Rectal smooth muscle tissue (tissue), 1 donor: Measurements from ENCODE around the gene IL19.

Source experiments
- H3K27ac ChIP-seq: one replicate; pipeline ENCODE4 v1.7.0; 2013; ENCODE audit warnings: low read depth, low read length, inconsistent platforms
- H3K27me3 ChIP-seq: one replicate; pipeline ENCODE4 v1.7.0; 2013; ENCODE audit warnings: low read length; ENCODE audit not compliant: control insufficient read depth, insufficient read depth
- H3K36me3 ChIP-seq: one replicate; pipeline ENCODE4 v1.7.0; 2013; ENCODE audit warnings: low read length; ENCODE audit not compliant: control insufficient read depth, insufficient read depth
- H3K4me1 ChIP-seq: one replicate; pipeline ENCODE4 v1.7.0; 2013; ENCODE audit warnings: low read length; ENCODE audit not compliant: control insufficient read depth, insufficient read depth
- H3K4me3 ChIP-seq: one replicate; pipeline ENCODE4 v1.7.0; 2013; ENCODE audit warnings: low read length
- H3K9ac ChIP-seq: one replicate; pipeline ENCODE4 v1.7.0; 2013; ENCODE audit warnings: low read length

IL19 gene

DNA sequence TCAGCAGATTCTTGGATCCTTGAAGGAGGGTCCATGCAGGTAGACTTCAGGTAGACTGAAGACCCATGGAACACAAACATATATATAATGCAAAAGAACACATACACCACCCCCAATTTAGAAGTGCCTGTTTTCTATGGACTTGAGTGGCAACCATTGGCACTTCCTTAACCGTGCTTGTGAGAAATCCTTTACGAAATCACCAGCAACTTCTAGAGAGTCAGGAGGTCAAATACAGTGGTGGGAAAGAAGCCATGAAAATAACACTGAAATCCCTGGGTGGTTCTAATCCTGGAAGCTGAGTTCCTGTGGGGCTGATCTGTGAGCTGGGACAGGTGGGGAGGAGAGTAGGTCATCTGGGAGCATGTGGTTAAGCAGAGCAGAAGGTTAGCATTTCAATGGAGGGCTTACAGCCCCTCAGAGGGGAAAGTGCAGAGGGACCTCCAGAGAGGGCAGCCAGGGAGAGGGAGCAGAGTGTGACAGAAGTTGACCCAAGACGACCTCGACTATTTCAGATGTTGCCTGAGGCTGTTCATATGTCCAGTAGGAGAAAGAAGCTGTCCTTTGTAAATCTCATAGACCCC is 14.7 kb downstream of the IL19 start:
- H3K36me3 ChIP-seq: no peaks in the 10 kb centered on the region
- no peak overlapping the region for H3K4me3 ChIP-seq
- H3K27ac ChIP-seq: no peak overlapping the region
- H3K4me1 ChIP-seq: no peaks in the 10 kb centered on the region
- no peak overlapping the region for H3K9ac ChIP-seq
- H3K27me3 ChIP-seq: no peaks in the 10 kb centered on the region

DNA sequence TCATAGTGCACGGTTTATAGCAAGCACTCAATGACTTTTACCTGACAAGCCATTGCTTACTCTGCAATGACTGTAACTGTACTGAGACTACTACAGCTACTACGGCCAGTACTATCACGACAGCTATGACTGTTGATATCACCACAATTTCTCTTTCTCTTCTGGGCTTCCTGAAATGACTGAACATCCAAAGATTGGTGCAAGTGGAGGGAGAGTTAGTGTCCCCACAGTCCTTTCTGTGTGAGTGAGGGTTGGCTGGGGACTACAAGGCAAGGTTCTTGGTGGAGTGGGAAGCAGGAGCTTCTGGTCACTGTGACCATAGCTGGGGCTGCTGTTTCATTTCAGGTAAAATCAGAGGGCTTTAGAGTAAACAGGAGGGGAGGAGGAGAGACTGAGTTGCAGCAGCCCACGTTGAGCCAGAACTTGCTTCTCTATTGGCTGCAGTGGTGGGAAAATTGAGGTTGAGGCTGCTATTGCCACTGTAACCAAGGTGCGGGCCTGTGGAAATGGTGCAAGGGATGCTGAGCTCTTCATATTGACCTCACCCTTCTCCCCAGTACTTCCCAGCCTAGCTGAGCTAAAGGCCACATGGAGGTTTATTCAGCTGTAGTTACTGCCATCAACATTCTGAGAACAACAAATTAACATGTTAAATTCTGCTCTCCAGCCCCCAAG is 15.8 kb downstream of the IL19 start:
- no peaks in the 10 kb centered on the region for H3K36me3 ChIP-seq
- H3K27me3 ChIP-seq: no peaks in the 10 kb centered on the region
- H3K9ac ChIP-seq: no peak overlapping the region
- no peak overlapping the region for H3K27ac ChIP-seq
- H3K4me3 ChIP-seq: no peak overlapping the region
- H3K4me1 ChIP-seq: no peaks in the 10 kb centered on the region

DNA sequence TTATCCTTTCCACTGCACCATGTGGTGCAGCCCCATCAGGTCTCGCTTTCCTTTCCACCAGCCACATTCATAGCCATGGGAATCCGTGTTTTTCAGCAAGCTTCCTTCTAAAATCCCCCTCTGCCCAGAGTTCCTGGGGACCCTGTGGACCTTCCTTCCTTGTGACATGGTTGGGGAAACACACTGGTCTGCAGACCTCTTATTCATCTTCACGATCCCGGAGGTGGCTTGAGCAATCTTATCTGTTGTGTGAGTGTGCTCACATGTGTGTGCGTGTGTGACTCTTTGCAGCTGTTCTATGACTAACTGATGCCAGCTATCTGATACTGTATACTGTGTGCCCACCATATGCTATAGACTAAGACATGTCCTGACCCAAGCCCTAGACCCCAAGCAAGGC is 17.3 kb downstream of the IL19 start:
- H3K4me1 ChIP-seq: no peaks in the 10 kb centered on the region

DNA sequence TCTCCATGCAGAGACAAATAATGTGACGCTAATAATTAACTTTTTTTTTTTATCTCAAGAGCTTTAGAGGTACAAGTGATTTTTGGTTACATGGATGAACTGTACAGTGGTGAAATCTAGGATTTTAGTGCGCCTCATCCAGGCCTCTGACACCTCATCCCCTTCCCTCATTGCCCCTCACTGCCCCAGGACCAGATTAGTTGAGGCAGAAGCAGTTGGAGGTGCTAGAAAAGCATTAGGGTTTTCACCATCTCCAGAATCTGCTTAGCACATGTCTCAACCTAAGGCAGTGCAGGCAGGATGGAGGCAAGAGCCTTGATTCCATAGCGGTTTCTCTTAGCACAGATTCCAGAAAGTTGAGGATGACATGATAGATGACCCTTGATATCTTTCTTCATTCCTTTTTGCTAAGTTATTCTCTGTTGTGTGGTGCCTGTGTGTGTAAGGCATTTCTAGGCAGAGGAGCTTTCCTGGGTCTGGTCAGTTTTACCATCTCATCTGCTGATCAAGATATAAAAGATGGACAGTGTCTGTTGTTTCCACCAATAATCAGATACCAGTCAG is 18.0 kb downstream of the IL19 start:
- no peaks in the 10 kb centered on the region for H3K36me3 ChIP-seq
- no peaks in the 10 kb centered on the region for H3K4me1 ChIP-seq
- no peak overlapping the region for H3K27ac ChIP-seq
- H3K4me3 ChIP-seq: no peak overlapping the region
- H3K9ac ChIP-seq: no peak overlapping the region
- no peaks in the 10 kb centered on the region for H3K27me3 ChIP-seq

More for the DNA sequence above, 17.3 kb downstream of the IL19 start:
- Histone ChIP-seq H3K27ac (no peak overlapping the region), H3K27me3 (no peaks in the 10 kb centered on the region), H3K4me3 (no peak overlapping the region), H3K36me3 (no peaks in the 10 kb centered on the region), H3K9ac (no peak overlapping the region)

DNA sequence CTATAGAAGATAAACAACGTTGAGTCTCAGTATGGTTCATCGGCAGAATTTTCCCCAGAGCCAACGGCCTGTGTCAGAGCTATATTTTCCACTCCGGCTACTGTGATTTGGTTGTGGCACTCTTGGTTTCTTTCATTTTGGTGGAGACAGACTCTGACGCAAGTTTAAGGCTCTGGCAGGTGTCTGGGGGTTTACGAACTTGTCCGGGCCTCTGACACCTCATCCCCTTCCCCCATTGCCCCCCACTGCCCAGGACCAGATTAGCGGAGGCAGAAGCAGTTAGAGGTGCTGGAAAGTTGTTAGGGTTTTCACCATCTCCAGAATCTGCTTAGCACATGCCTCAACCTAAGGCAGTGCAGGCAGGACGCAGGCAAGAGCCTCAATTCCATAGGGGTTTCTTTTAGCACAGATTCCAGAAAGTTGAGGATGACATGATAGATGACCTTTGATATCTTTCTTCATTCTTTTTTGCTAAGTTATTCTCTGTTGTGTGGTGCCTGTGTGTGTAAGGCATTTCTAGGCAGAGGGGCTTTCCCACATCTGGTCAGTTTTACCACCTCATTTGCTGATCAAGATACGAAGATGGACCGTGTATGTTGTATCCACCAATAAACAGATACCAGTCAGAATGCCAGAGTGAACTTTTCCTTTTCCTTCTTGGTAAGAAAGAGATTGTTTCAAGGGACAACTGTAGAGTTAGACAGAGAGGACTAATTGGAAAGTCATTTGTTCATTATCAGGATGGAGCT is 20.1 kb downstream of the IL19 start:
- Histone ChIP-seq H3K27ac (no peak overlapping the region), H3K27me3 (no peaks in the 10 kb centered on the region), H3K4me3 (no peak overlapping the region), H3K36me3 (no peaks in the 10 kb centered on the region), H3K4me1 (no peaks in the 10 kb centered on the region), H3K9ac (no peak overlapping the region)

DNA sequence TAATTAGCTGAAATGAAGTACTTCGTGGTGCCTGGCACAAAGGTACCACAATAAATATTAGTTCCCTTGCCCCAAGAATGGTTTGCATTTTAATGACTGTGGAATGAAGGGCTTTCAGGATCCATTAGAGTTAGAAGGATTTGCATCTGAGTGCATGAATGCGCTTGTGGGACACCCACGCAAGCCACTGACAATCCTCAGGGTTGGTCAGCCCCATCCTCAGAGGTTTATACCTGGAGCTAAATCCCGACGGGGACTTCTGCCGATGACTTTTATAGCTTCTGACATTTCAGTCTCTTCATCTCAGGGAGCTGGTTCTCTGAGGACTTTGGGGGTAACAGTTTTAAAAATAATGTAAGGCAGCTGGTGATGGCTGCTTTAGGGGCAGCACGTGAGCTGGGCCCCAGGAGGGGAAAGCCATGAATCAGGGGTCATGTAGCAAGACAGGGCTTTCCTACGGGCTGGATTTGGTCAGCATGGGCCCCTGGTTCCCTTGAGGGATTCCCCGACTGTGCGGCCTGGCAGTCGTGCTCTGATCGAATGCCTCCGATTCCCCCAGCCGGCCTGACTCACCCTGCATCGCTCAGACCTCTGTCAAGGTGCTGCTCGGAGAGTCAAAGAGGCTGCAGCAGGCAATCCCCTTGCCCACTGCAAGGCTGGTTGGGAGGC is 22.5 kb downstream of the IL19 start:
- Histone ChIP-seq H3K27ac (no peak overlapping the region), H3K4me3 (no peak overlapping the region), H3K27me3 (no peaks in the 10 kb centered on the region), H3K9ac (no peak overlapping the region), H3K4me1 (no peaks in the 10 kb centered on the region), H3K36me3 (no peaks in the 10 kb centered on the region)

DNA sequence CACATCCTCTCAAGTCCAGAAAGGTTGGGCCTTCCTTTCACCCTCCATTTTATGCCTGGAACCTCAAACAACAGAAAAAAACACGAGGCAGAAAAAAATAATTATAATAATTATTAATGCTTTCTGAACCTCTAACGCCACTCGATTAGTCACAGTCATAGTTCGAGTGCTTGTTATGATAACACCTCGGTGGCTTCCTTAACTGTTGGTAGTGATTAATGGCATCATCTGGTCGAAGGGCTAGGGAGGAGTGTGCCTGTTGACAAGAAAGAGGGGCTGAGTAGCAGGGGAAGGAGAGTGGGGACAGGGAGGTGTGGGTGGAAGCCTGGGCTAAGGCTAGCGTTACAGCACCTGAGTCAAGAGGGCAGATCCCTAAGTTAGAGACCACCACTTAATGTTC is 23.0 kb downstream of the IL19 start:
- H3K36me3 ChIP-seq: no peaks in the 10 kb centered on the region
- no peak overlapping the region for H3K27ac ChIP-seq
- H3K9ac ChIP-seq: no peak overlapping the region
- no peak overlapping the region for H3K4me3 ChIP-seq
- H3K4me1 ChIP-seq: no peaks in the 10 kb centered on the region
- H3K27me3 ChIP-seq: no peaks in the 10 kb centered on the region

DNA sequence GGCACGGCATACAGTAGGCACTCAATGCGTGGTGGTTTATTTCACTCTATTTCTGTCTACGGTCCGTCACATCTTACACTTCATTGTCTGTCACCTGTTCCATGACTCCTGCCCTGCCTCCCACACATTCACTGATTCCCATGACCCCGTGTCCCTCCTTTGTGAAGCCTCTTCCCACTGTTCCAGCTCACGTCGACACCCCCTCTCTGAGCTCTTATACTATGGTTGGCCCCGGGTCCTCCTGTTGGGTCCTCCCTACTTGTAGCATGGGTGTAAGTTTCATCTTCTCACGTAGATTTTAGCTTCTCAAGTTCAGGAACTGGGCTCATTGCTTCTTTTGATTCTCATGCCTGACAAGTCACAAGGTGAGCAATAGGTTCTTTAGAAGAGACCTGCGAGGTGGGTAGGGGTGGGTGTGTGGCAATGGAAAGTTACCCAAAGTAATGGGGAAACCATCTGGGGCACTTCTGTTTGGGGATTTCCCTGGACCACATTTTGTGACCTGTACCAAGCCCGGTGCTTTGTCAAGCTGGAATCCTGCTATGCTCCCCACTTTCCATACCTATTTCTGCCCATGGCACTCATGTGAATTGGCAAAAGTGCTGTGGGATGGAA is 23.8 kb downstream of the IL19 start:
- Histone ChIP-seq H3K4me1 (no peaks in the 10 kb centered on the region), H3K4me3 (no peak overlapping the region), H3K27me3 (no peaks in the 10 kb centered on the region), H3K36me3 (no peaks in the 10 kb centered on the region), H3K9ac (no peak overlapping the region), H3K27ac (no peak overlapping the region)

DNA sequence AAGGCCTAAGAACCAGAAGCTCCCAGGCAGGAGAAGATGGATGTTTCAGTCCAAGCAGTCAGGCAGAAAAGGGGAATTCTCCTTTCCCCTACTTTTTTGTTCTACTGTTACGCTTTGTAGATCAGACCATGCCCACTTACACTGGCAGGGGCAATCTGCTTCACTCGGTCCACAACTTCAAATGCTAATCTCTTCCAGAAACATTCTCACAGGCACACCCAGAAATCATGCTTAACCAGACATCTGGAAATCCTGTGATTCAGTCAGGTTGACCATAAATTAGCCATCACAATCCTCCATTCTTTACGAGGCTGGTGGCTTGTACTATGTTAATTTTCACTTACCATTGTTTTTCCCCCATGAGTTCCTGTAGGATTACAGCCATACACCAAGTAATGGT is 25.5 kb downstream of the IL19 start:
- Histone ChIP-seq H3K36me3 (no peaks in the 10 kb centered on the region), H3K4me3 (no peak overlapping the region), H3K9ac (no peak overlapping the region), H3K27ac (no peak overlapping the region), H3K27me3 (no peaks in the 10 kb centered on the region), H3K4me1 (no peaks in the 10 kb centered on the region)

DNA sequence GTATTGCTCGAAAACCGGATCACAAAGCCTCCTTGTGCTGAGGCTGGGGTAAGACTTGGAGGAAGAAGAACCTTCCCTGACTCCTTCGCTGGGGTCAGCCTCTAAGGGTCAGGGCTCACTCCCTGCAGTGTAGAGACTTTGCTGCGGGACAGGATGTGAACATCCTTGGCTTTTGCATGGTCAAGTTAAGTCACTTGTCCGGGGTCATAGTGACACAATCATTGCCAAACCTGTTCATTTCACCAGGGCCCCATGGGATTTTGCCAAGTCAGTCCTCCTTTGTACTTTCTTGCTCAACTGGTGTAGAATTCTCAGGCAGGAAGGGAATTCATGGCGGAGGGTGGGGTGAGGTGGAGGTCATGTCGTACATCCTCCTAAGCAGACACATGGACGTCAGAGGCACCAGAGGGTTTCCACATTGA is 26.4 kb downstream of the IL19 start:
- H3K27me3 ChIP-seq: no peaks in the 10 kb centered on the region
- no peak overlapping the region for H3K27ac ChIP-seq
- H3K4me3 ChIP-seq: no peak overlapping the region
- H3K36me3 ChIP-seq: no peaks in the 10 kb centered on the region
- H3K4me1 ChIP-seq: no peaks in the 10 kb centered on the region
- H3K9ac ChIP-seq: no peak overlapping the region

DNA sequence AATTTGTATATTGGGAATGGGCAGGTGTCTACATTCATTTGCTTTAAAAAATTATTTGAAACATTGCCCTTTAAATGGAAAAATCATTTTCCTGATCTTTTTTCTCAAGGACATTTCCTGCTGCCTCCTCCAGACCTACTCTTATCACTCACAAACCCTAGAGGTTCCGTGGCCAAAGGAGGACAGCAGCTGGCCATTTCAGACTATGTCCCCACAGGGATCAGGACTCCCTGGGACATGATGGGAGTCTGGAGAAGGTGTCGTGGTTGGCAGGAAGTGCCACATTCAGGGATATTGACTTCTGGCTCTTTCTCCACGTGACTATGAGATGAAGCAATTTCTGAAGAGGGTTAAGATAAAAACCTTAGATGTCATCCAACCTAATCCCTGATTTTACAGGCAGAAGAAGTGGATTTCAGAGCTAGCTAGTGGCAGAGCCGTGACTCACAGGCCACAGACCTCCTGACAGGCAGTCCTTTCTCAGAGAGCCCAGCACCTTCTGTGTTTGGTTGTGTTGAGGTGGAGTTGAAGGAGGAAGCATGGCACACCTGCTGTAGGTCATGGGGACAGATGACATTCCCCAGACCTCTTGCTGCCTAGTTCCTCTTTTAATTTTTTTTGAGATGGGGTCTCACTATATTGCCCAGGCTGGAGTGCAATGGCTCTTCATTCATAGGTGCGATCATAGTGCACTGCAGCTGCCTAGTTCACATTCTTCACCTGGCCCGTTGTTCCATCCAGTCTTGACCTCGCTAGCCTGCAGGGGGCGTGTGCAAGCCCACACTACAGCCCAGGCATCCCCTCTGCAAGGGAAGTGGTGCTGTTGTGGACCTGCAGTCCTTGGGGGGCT is 27.2 kb downstream of the IL19 start:
- Histone ChIP-seq H3K4me3 (no peak overlapping the region), H3K27me3 (no peaks in the 10 kb centered on the region), H3K27ac (no peak overlapping the region), H3K36me3 (no peaks in the 10 kb centered on the region), H3K9ac (no peak overlapping the region), H3K4me1 (no peaks in the 10 kb centered on the region)
